GM19238 (cell line): ENCODE data around the gene SH3PXD2A.

Experiments used
- DNase-seq: peaks from one replicate; pipeline ENCODE4 v3.0.0; 2011; ENCODE audit warnings: low spot score; ENCODE audit not compliant: insufficient read length

The SH3PXD2A gene, protein sequence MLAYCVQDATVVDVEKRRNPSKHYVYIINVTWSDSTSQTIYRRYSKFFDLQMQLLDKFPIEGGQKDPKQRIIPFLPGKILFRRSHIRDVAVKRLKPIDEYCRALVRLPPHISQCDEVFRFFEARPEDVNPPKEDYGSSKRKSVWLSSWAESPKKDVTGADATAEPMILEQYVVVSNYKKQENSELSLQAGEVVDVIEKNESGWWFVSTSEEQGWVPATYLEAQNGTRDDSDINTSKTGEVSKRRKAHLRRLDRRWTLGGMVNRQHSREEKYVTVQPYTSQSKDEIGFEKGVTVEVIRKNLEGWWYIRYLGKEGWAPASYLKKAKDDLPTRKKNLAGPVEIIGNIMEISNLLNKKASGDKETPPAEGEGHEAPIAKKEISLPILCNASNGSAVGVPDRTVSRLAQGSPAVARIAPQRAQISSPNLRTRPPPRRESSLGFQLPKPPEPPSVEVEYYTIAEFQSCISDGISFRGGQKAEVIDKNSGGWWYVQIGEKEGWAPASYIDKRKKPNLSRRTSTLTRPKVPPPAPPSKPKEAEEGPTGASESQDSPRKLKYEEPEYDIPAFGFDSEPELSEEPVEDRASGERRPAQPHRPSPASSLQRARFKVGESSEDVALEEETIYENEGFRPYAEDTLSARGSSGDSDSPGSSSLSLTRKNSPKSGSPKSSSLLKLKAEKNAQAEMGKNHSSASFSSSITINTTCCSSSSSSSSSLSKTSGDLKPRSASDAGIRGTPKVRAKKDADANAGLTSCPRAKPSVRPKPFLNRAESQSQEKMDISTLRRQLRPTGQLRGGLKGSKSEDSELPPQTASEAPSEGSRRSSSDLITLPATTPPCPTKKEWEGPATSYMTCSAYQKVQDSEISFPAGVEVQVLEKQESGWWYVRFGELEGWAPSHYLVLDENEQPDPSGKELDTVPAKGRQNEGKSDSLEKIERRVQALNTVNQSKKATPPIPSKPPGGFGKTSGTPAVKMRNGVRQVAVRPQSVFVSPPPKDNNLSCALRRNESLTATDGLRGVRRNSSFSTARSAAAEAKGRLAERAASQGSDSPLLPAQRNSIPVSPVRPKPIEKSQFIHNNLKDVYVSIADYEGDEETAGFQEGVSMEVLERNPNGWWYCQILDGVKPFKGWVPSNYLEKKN

GRCh38 chr10:103855424-103855823, at the start of gene SH3PXD2A:
TSS of gene SH3PXD2A (minus strand) at chr10:103855576. CDS start at chr10:103855266, 310 bp downstream.
- no peak for DNase-seq

DNA sequence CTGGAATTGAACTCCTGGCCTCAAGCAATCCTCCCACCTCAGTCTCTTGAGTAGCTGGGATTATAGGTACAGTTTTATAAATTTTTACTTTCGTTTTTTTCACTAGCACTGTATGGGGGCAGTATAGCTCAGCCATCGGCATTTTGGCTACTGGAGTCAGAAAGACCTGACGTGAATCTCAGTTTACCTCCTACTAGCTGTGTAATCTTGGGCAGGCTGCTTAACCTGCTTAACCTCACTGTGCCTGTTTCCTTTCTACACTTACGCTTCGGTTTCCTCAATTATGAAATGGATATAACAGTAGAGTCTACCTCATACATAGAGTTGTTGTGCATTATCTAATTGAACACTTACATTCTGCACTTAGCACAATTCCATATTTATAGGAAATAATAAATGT, 45.9 kb upstream of the SH3PXD2A start:
- no peak for DNase-seq

DNA sequence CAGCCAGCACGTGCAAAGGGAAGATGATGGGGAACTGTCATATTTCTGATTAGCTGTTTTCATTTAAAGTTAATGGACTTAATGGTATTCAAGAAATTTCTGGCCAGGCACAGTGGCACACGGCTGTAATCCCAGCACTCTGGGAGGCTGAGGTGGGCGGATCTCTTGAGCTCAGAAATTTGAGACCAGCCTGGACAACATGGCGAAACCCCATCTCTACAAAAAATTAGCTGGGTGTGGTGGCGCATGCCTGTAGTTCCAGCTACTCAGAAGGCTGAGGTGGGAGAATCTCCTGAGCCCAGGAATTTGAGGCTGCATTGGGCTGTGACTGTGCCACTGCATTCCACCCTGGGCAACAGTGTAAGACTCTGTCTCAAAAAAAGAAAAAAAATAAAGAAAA, 43.9 kb upstream of the SH3PXD2A start:
- no peak for DNase-seq

DNA sequence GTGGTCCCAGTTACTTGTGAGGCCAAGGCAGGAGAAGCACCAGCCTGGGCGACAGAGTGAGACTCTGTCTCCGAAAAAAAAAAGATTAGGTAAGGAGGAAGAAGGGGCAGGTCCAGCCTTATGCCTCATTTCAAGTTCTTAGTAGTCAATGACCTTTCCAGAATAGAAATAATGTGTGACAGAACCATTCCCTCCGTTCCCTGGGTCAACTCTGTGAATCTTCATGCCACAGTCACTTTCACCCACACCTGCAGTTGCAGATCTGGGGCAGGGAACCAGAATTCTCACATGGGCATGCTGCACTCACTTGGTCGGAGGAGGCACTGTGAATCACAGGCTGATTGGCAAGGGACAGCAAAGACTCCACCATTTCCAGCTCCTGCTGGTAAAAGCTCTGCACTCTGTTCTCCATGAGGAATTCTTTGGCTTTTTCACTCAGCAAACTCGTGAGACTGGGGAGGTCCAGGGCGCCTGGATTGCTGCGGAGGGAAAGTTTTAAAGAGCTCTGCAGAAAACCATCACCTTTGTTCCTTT, 41.9 kb upstream of the SH3PXD2A start:
- DNase-seq, result no peak

- no peak for DNase-seq
Measured at GRCh38 chr10:103896225-103896624, 40.8 kb upstream of the SH3PXD2A start.

DNA sequence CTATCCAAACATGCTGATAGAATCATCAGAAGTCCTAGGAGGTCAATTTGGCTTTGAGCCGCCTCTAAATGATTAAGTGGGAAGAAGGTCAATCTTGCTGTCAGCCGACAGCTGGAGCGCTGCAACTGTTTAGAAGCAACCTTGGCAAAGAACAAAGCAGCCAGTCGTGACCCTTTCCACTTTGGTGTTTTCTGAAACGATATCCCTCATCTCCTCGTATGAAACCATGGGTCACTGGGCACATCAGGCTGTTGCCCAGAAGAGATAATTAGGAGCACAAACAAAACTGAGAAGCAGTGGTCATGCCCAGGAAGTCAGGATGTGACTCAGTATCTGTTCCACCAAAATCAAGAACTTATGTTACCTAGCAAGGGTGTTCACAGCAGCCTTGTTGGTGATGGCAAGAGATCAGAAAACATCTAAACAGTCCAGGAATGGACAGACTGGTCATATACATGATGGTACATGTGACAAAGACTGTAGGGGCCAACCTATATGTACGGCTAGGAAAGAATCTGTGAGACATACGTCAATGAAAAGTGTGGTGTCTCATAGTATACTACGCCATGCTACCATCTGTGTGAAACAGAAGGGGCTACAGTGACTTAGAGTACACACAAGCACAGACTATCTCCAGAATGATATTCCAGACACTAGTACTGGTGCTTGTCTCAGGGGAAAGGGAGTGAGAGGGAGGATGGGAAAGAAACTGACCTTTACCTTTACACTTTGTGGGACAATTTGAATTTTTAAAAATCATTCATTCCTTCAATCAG, 40.2 kb upstream of the SH3PXD2A start:
- DNase-seq, result no peak

GRCh38 chr10:103894441-103894864, 39.1 kb upstream of the SH3PXD2A start:
- no peak for DNase-seq

DNA sequence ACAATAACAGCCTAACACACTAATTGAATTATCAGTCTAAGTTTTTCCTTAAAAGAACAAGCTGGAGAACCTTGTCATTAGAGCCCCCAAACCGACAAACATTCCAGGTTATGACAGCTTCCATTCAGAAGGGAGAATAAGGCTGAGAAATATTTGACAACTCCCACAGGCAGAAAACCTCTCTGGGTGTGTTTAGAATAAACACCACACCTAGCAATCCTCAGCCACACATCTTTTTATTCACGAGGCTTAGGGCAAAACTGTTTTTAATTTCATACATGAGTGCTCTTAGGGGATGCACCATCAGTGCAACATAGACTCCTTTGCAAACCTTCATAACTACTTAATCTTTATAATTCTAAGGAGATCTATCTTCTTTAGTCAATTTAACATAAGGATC, 38.4 kb upstream of the SH3PXD2A start:
- no peak for DNase-seq

GRCh38 chr10:103892181-103892580, 36.8 kb upstream of the SH3PXD2A start:
- no peak for DNase-seq

DNA sequence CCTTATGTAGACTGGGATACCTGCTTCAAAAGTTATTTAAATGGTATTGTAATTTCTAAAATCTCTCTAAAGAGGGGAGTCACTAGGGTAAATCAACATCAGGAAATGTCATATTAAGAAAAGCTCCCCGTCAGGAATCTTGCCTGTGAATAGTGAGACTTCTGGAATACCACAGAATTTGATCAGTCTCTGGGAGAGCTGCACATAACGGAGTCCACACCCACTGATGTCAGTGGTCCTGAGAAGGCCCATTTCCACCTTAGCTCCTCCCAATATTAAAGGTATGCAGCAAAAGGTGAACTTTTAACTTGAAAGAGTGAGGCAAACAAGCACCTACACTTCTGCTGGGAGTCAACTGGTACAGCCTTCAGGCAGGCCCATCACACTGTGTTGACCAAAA, 35.3 kb upstream of the SH3PXD2A start:
- DNase-seq, result no peak

GRCh38 chr10:103890194-103890658, 34.9 kb upstream of the SH3PXD2A start:
- no peak for DNase-seq

DNA sequence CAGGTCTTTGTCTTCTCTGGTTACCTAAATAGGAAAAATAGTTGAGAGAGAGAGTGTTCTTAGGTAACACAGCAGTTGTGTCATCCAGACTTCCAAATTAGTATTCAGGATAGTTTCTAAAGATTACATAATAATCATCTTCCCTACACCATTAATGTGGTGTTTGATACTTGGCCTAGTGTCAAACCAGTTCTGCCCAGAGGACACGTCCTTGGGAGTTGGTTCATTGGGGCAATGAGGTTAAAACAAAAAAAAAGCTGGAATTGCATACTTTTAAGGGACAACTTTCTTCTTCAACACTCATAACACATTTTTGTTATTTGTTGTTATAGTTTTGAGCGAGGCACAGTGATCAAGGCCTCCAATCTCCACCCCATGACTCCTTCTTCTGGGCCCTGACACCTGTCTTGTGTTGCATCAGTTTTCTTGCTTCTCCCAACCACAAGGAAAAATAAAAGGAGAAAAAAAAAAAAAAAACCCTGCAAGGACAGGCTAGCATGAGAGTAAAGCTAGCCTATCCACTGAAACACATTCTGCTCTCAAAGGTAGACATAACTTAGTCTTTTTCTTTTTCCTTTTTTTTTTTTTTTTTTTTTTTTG, 33.8 kb upstream of the SH3PXD2A start:
- DNase-seq, result no peak

- peak; percentile 22 for DNase-seq
Measured at GRCh38 chr10:103888113-103888841, 32.9 kb upstream of the SH3PXD2A start.

GRCh38 chr10:103885617-103886016, 30.2 kb upstream of the SH3PXD2A start:
- no peak for DNase-seq

DNA sequence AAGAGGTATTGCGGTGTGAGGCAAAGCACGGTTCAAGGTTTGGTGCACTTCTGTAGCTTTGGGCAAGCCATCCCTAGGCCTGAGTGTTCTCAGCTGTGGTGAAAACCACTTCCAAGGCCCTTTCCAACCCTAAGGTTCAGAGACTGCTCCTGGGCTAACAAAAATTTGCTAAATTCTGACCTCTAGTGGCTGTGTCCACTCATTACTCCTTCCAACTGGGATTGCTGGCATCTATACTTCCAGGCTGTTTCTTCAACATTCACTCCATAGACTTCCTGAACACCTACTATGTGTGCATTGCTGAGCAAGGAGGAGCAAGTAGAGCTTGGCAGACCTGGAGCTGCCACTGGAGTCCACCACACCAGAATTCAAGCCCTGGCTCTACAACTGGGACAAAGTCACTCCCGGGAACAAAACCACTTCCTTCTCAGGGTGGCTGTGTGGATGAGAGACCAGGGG, 29.3 kb upstream of the SH3PXD2A start:
- peak; percentile 16 for DNase-seq

GRCh38 chr10:103882285-103883007, 27.1 kb upstream of the SH3PXD2A start:
- no peak for DNase-seq

DNA sequence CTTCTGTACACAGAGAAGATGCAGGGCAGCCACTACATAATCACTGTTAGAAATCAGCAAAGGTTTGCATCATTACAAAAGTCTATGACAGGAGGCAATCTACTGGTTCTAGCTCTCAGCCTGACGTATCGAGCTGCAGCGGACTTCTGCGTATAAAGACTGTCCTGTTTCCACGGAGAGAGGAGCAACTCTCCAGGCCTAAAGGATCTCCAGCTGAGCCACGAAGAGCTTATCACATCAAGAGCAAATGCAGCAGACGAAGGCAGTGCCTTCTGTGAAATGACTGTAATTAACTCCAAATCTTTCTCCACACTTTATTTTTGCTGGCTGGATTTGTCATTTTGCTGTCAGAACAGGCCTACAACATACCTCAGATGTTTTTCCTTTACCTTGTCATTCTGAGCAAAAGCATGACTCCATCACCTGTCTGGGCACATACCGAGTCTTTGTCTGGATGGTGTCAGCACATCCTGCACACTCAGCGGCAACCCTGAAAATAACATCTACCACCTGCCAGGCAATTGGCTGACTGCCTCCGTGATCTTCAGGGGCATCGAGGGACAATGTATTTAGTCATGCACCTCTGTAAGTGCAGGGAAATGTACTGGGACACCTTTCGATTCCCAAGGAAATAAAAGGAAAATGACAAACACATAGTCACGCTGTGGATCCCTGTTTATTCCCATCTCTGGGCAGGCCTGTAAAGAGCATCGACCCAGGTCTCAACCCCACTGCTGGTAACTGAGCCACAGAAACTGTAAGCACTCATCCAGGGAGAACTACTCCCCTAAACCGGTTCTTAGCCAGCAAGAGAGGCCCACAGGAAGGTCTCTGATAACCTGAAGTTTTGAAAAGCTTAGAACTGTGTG, 26.3 kb upstream of the SH3PXD2A start:
- DNase-seq, result no peak

GRCh38 chr10:103879831-103880230, 24.5 kb upstream of the SH3PXD2A start:
- no peak for DNase-seq
